Smooth muscle cell (in vitro differentiated cells): ENCODE measurements around the gene GET4. TPM values are rescaled to one million over a fixed set of nuclear protein-coding genes. Genes with fewer than 3 reads are reported as not detected.

Experiments
- DNase-seq: peaks from one replicate; lab custom pipeline; 2025; ENCODE audit not compliant: unreplicated experiment; lab: John Stamatoyannopoulos, UW
- H2AFZ ChIP-seq: fragments of 200-600 bp; sonication (generic); 2 replicates; pipeline ENCODE4 v1.6.0; 2016; ENCODE audit warnings: antibody characterized with exemption, low read depth, mild to moderate bottlenecking
- H3F3A ChIP-seq: fragments of 200-600 bp; sonication (generic); 2 replicates; pipeline ENCODE4 v1.6.0; 2017; ENCODE audit warnings: antibody characterized with exemption, low read depth
- H3K27ac ChIP-seq: fragments of 200-600 bp; sonication (generic); 2 replicates; pipeline ENCODE4 v1.5.1; 2016; ENCODE audit warnings: low read depth, mild to moderate bottlenecking
- H3K27me3 ChIP-seq: fragments of 200-600 bp; sonication (generic); 2 replicates; pipeline ENCODE4 v1.6.1; 2016; ENCODE audit warnings: low read depth, mild to moderate bottlenecking
- H3K36me3 ChIP-seq: fragments of 200-600 bp; sonication (generic); 2 replicates; pipeline ENCODE4 v1.5.1; 2016; ENCODE audit warnings: low read depth
- H3K4me1 ChIP-seq: fragments of 200-600 bp; sonication (generic); 2 replicates; pipeline ENCODE4 v1.5.1; 2016; ENCODE audit warnings: low read depth
- H3K4me2 ChIP-seq: fragments of 200-600 bp; sonication (generic); 2 replicates; pipeline ENCODE4 v1.6.0; 2016; ENCODE audit warnings: mild to moderate bottlenecking
- H3K4me3 ChIP-seq: fragments of 200-600 bp; sonication (generic); 2 replicates; pipeline ENCODE4 v1.5.1; 2016; ENCODE audit warnings: mild to moderate bottlenecking
- H3K79me2 ChIP-seq: fragments of 200-600 bp; sonication (generic); 2 replicates; pipeline ENCODE4 v1.6.0; 2016; ENCODE audit warnings: low read depth, mild to moderate bottlenecking
- H3K9ac ChIP-seq: fragments of 200-600 bp; sonication (generic); 2 replicates; pipeline ENCODE4 v1.6.0; 2016; ENCODE audit warnings: low read depth
- H3K9me3 ChIP-seq: fragments of 200-600 bp; sonication (generic); replicated peaks from 2 replicates; pipeline ENCODE4 v1.5.1; 2016; ENCODE audit warnings: low read depth
- H4K20me1 ChIP-seq: fragments of 200-600 bp; sonication (generic); 2 replicates; pipeline ENCODE4 v1.6.0; 2016; ENCODE audit warnings: low read depth
- WGBS: methylation state at CpG from one replicate; pipeline ENCODE4 v1.1.7; 2016; ENCODE audit warnings: low lambda C conversion rate; 5-methylcytosine and 5-hydroxymethylcytosine counted together
- polyA plus RNA-seq: library from polyadenylated mRNA; unstranded; fragments of >200 nt; fragmentation: Nextera tagmentation; extraction: Ambion mirVana; gene quantifications from 2 replicates; pipeline ENCODE4 v1.2.1, GENCODE V29; 2016
- total RNA-seq: library from RNA; depleted of rRNA; stranded (reverse); fragments of >200 nt; gene quantifications from 2 replicates; pipeline ENCODE4 v1.2.3, GENCODE V29; 2014
- TF ChIP-seq, protein P1 (sequence below): fragments of 200-600 bp; sonication (generic); IDR thresholded peaks from 2 replicates; pipeline ENCODE4 v1.5.1; 2017; ENCODE audit warnings: borderline replicate concordance, mild to moderate bottlenecking, antibody characterized with exemption; ENCODE audit not compliant: insufficient read depth, poor library complexity, severe bottlenecking

GET4 gene
- total and polyA plus RNA-seq, 2 experiments from 2014 or later = 26.3 to 39.9 TPM

DNA sequence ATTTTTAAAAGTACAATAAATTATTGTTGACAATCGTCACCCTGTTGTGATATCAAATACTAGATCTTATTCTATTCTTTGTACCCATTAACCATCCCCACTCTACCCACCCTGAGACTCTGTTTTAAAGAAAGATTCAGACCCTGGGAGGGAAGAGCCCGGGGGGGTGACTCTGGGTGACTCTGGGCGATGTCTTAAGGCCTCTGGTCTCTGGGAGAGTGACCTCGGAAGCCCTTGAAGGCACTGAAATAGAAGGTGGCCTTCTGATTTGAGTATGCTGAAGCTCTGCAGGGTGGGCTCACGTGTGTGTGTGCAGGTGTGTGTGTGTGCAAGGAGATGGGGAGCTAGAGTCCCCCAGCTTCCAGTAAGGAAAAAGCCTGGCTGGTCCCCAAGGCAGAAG lies 68.4 kb downstream of the GET4 start:
- Histone ChIP-seq H2AFZ (no peak overlapping the region), H3K27me3 (peaks cover 14% of the 10 kb centered on the region), H3K9ac (no peak overlapping the region), H3K36me3 (no peaks in the 10 kb centered on the region), H3F3A (no peaks in the 10 kb centered on the region), H3K9me3 (no peaks in the 10 kb centered on the region), H4K20me1 (no peaks in the 10 kb centered on the region), H3K27ac (no peak overlapping the region), H3K4me3 (no peak overlapping the region), H3K4me2 (no peak overlapping the region), H3K4me1 (no peaks in the 10 kb centered on the region), H3K79me2 (no peaks in the 10 kb centered on the region)
- DNase-seq = no peak
- 91% methylated on average over 5 of the region's 5 CpGs for WGBS
- TF ChIP-seq, protein P1, sequence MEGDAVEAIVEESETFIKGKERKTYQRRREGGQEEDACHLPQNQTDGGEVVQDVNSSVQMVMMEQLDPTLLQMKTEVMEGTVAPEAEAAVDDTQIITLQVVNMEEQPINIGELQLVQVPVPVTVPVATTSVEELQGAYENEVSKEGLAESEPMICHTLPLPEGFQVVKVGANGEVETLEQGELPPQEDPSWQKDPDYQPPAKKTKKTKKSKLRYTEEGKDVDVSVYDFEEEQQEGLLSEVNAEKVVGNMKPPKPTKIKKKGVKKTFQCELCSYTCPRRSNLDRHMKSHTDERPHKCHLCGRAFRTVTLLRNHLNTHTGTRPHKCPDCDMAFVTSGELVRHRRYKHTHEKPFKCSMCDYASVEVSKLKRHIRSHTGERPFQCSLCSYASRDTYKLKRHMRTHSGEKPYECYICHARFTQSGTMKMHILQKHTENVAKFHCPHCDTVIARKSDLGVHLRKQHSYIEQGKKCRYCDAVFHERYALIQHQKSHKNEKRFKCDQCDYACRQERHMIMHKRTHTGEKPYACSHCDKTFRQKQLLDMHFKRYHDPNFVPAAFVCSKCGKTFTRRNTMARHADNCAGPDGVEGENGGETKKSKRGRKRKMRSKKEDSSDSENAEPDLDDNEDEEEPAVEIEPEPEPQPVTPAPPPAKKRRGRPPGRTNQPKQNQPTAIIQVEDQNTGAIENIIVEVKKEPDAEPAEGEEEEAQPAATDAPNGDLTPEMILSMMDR = no peak

DNA sequence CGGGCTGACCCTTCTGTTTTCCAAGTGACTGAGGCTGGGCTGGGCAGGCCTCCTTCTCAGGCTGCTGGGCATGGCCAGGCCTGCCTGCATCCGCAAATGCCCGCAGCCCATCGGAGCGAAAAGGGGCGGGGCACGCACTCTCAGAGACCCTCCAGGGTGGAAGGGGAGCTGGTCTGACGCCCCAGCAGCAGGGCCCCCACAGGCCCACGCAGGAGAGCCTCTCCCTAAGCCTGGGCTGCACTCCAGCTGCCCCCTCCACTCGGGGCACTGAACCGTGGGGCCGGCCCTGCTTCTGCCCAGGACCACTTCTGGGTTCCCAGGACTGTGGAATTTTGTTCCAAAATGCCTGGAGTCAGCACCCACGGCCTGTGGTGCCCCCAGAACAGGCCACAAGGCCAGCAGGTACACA lies 68.8 kb downstream of the GET4 start:
- no peak overlapping the region for H3K4me3 ChIP-seq
- H3K79me2 ChIP-seq = no peaks in the 10 kb centered on the region
- peaks cover 14% of the 10 kb centered on the region for H3K27me3 ChIP-seq
- H2AFZ ChIP-seq = no peak overlapping the region
- TF ChIP-seq, protein P1 = no peak
- H4K20me1 ChIP-seq = no peaks in the 10 kb centered on the region
- no peaks in the 10 kb centered on the region for H3K4me1 ChIP-seq
- no peaks in the 10 kb centered on the region for H3K36me3 ChIP-seq
- H3F3A ChIP-seq = no peaks in the 10 kb centered on the region
- no peak overlapping the region for H3K4me2 ChIP-seq
- no peak for DNase-seq
- H3K9me3 ChIP-seq = no peaks in the 10 kb centered on the region
- H3K27ac ChIP-seq = no peak overlapping the region
- H3K9ac ChIP-seq = no peak overlapping the region
- WGBS = 88% methylated on average over 13 of the region's 13 CpGs

DNA sequence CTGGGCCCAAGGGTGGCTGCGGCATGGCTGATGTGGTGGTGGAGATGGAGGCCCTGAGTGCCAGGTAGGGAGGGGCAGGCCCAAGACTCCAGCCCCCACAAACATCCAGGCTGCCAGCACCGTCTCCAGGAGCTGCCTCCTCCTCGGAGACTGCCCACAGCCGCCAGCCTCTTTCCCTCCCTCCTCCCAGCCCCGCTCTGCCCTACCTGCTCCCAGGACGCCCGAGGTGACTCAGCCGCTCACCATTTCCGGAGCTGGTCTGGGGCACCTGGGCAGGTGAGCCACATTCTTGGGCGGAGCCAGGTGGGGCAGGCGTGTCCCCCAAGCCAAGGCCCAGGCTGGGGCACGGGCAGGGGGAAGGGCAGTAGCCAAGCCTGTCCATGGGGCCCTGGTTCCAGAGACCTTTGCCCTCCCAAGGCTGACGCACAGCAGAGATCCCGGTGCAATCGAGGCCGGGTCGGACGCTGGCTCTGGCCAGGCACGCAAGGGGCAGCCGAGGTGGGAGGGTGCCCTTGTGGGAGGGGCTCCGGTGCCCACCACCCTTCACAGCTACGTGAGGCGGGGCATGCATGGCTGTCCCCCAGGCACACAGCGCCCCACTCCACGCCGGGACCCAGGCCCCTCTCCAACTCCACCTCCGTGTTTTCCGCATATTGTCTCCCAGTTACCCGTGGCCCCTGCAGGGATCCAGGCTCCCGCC lies 69.4 kb downstream of the GET4 start:
- peaks cover 14% of the 10 kb centered on the region for H3K27me3 ChIP-seq
- no peak overlapping the region for H3K4me3 ChIP-seq
- H3F3A ChIP-seq = no peaks in the 10 kb centered on the region
- no peaks in the 10 kb centered on the region for H3K4me1 ChIP-seq
- no peaks in the 10 kb centered on the region for H4K20me1 ChIP-seq
- H3K4me2 ChIP-seq = no peak overlapping the region
- no peak overlapping the region for H3K27ac ChIP-seq
- 62% methylated on average over 14 of the region's 30 CpGs for WGBS
- H2AFZ ChIP-seq = no peak overlapping the region
- no peak overlapping the region for H3K9ac ChIP-seq
- TF ChIP-seq, protein P1 = no peak
- DNase-seq = no peak
- H3K36me3 ChIP-seq = no peaks in the 10 kb centered on the region
- no peaks in the 10 kb centered on the region for H3K9me3 ChIP-seq
- no peaks in the 10 kb centered on the region for H3K79me2 ChIP-seq

Other genes starting within 250 kb of the GET4 start
- gene DNAAF5, start 149.9 kb upstream of the GET4 start, total RNA-seq = 9.9 and 17.0 TPM in 2 replicates
- 13.4 and 13.9 TPM in 2 replicates for gene DNAAF5, start 149.9 kb upstream of the GET4 start, polyA plus RNA-seq
- 5.3 and 6.7 TPM in 2 replicates for gene PRKAR1B, start 149.3 kb upstream of the GET4 start, total RNA-seq
- 9.6 and 10.1 TPM in 2 replicates for gene PRKAR1B, start 149.3 kb upstream of the GET4 start, polyA plus RNA-seq
- gene SUN1, start 44.1 kb upstream of the GET4 start, total RNA-seq = 55.4 and 90.3 TPM in 2 replicates
- gene SUN1, start 44.1 kb upstream of the GET4 start, polyA plus RNA-seq = 50.7 and 70.6 TPM in 2 replicates
- gene ADAP1, start 78.1 kb downstream of the GET4 start, total RNA-seq = 2.0 and 3.0 TPM in 2 replicates
- 1.3 and 2.4 TPM in 2 replicates for gene ADAP1, start 78.1 kb downstream of the GET4 start, polyA plus RNA-seq
- 10.0 and 10.4 TPM in 2 replicates for gene COX19, start 99.0 kb downstream of the GET4 start, total RNA-seq
- 10.4 and 19.0 TPM in 2 replicates for gene COX19, start 99.0 kb downstream of the GET4 start, polyA plus RNA-seq
- not detected in 2 replicates for gene CYP2W1, start 106.6 kb downstream of the GET4 start, total RNA-seq
- gene CYP2W1, start 106.6 kb downstream of the GET4 start, polyA plus RNA-seq = 0.44 TPM in 1 of 2 replicates, not detected in the other
- 1.8 and 3.6 TPM in 2 replicates for gene GPR146, start 168.0 kb downstream of the GET4 start, total RNA-seq
- gene GPR146, start 168.0 kb downstream of the GET4 start, polyA plus RNA-seq = 2.2 and 3.8 TPM in 2 replicates
- gene GPER1, start 211.6 kb downstream of the GET4 start, total RNA-seq = 0.67 and 1.3 TPM in 2 replicates
- gene GPER1, start 211.6 kb downstream of the GET4 start, polyA plus RNA-seq = 2.3 and 4.0 TPM in 2 replicates